GM19099 (cell line): Measurements from ENCODE around the gene RGS14.

ENCODE experiments used
- POLR2A ChIP-seq: IDR thresholded peaks from 3 replicates; pipeline ENCODE4 v1.6.1; 2011; ENCODE audit warnings: low read depth; ENCODE audit not compliant: insufficient read length; ENCODE audit errors: extremely low read depth

The RGS14 gene

GRCh38 chr5:177357459-177358351, at the start of gene RGS14:
RGS14 (plus strand) TSS chr5:177357924; CDS start chr5:177358025, 101 bp downstream.
- peak; percentile 75 for TF ChIP-seq POLR2A

GRCh38 chr5:177308740-177309139, 49.0 kb upstream of the RGS14 start:
- no peak for TF ChIP-seq POLR2A

DNA sequence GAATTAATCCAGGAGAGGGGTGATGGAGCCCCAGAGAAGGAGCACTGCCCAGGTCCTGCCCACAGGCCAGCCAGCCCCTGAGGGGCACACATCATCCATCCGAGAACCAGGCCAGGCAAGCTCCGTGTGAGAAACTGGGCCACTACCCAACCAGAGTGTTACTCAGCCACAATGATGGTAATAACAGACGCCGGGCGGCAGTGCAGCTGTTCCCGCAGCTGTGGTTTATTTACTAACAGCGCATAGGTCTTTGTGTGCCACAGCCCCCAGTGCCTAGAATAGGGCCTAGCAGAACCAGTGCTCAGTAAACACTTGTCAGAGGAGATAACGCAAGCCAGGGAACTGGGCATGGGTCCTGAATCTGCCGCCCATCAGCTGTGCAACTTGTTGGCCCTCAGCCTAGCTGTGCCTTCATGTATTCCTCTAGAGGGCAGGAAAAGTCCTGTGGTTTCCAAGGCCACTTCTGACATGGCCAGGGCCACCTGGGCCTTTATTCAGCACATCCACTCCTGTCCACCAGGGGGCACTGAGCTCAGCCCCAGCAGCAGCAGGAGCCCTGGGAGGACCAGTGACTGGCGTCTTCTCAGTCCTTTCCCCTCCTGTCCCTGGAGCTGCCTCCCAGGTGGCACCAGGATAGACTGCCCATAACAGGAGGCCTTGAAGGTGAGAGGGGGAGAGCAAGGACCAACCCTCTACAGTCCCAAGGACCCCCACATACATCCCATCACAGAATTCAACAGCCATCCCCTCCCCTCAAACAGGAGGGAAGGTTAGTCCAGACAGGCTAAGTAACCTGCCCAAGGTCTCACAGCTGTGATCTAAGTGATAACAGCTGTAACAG, 48.2 kb upstream of the RGS14 start:
- no peak for TF ChIP-seq POLR2A

DNA sequence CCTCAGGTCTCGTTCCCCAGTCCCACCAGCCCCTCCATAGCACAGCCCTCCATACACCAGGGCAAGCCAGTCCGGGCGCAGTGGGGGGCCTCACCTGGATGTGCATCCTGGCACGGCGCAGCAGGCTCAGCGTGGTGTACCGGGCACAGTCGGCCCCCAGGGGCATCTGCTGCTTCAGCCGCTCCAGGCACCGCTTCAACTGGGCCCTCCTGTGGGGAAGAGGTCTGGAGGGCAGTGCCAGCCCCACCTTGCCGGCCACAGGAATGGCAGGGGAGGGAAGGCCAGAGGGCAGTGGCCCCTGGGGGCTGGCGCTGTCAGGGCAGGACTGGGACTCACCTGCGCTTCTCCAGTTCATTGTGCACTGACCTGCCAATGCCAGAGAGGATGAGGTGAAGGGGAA, 47.4 kb upstream of the RGS14 start:
- no peak for TF ChIP-seq POLR2A

- TF ChIP-seq POLR2A: peak; percentile 57
Observed at GRCh38 chr5:177310757-177311391, 46.9 kb upstream of the RGS14 start.

- peak; percentile 12 for TF ChIP-seq POLR2A
Observed at GRCh38 chr5:177311392-177311722, 46.4 kb upstream of the RGS14 start.

DNA sequence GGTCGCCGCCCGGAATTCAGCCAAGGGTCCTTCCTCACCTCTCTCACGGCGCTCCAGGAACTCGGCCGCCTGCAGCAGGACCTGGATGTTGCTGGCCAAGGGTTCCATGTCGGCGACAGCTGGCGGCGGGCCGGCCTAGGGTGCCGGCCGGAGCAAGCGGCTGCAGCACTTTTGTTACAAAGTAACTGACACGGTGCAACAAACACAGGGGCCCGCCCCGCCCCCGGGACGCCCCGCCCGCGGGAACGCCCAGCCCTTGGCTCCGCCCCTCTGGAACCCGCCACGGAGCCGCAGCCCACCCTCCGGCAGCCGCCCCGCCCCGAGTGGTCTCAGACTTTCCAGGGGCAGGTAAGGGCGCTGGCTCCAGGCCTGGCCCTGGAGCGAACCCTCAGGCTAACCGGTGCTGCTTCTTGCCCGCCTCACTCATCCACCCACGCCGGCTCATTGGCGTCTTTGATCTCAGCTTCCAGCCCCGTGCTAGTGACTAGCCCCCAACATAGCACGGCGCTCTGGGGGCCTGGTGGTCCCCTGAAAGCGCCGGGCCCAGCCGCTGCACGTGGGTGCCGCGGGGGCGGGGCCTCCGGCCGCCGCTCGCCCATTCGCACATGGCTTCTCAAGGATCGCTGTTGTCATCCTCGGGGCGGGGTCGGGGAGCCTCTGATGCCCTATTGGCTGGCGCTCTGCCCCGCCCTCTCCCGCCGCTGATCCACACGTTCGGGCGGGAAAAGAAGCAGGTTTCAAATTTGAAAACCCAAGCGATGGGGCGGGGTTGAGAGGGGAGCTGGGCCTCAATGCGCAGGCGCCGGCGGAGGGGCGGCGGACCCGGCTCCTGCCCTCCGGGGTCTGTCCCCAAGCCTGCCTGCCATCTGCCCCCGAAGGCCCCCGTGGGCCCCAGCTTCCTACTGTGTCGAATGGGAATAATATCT, 45.7 kb upstream of the RGS14 start, which contains the start of gene MXD3:
Gene MXD3 (minus strand): TSS at position 176 of the 926 bp plus-strand sequence. CDS start 68 bp downstream, at position 108.
- peak; percentile 58 for TF ChIP-seq POLR2A

- TF ChIP-seq POLR2A: no peak
Observed at GRCh38 chr5:177312649-177313181, 45.0 kb upstream of the RGS14 start.

DNA sequence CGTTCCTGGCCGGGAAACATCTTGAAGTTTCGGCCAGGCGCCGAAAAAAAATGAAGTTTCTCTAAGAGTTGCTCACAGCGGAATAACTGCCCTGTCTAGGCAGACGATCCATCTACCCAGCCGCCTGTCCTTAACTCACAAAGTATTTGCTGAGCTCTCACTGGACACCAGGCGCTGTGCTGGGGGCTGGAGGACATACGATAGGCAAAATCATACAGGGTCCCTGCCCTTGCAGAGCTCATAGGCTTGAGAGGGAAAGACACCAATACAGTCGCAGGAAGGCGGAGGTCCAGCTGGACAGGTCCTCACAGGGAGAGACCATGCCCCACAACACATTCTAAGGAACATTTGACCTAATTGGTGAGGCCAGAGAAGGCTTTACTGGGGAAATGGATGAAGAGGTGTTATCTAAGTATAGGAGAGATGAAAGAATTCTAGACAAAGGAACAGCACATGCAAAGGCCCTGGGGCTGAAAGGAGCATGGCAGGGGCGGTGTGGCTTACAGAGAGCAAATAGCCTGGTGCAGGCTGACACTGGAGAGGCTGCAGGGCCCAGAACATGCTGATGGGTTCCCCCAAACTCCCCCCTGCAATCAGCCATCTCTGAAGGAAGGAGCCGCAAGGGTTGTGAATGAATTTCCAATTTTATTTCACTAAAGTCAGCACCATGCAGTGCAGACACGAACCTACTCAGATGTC, 44.0 kb upstream of the RGS14 start:
- no peak for TF ChIP-seq POLR2A

DNA sequence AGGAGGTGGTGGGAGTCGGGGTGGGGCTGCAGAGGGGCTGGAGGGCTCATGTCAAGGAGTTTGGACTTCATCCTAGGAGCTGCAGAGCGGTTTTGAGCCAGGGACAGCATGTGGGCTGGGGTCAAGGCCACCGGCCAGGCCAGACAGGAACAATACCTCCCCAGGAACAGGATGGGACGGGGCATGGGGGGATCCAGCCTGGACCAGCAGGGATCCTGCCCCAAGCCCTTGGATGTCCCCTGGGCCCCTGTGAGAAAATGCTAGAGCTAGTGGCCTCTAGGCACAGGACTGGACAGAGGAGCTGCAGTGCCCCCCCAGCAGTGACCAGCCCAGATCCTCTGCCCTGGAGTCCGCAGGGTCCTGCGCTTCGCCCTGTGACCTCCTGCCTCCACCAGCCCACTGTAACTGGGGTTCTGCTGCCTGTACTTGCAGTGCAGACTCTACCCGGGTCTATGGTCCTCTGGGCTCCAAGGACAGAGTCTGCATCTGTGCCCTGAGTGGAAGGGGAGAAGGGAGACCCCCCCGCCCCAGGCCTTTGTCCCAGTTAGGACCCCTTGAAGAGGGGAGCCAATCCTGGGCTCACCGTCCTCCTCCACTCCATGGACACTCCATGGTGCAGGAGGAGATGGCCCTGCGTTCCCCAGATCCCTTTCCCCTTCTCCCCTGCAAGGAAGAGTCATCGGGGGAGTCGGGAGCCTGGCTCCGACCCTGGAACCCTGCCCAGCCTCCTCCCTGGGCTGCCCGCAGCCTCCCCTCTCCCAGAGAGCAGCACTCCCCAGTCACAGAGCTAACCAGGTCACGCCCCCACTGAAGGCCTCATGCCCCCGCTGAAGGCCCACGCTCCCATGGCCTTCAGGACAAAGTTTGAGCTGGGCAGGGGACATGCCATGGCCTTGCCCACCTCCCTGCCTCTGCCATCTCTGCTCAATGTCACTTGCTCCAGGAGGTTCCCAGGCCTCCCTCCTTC, 43.1 kb upstream of the RGS14 start:
- TF ChIP-seq POLR2A: no peak

DNA sequence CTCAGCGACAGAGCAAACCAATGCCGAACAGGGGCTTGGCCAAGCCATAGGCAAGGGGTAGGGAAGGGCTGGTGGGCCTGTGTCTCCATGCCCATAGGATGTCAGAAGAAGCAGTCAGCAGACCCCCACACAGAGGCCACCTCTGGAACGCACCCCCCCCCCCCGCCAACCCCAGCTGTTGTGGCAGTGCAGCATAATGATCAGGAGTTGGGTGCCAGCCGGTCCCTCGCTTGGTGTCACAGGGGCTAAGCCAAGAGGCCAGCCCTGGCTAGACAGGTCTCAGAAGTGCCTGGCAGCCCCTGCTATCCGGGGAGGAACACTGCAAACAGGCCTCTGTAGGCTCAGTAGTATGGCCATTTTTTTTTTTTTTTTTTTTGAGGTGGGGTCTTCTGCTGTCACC, 42.3 kb upstream of the RGS14 start:
- no peak for TF ChIP-seq POLR2A

DNA sequence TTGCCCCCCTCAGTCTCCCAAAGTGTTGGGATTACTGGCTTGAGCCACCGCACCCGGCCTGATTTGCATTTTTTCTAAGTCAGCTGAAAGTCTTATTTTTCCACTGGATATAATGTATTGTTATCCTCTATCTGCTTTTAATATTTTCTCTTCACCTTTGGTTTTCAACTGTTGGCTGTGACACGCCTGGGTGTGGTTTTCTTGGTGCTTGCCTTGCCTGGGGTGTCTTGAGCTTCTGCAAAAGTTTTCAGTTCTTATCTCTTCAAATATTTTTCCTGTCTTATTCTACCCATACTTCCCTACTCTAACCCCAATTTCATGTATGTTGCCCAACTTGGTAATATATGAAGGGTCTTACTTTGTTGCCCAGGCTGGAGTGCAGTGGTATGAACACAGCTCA, 41.7 kb upstream of the RGS14 start:
- TF ChIP-seq POLR2A: no peak
